Measurements from ENCODE around the gene TOP1. TPM values are rescaled to one million over a fixed set of nuclear protein-coding genes. Genes with fewer than 3 reads are reported as not detected.

The TOP1 gene
- total RNA-seq, 1 donor from 2014 or later = 16.2 TPM

DNA sequence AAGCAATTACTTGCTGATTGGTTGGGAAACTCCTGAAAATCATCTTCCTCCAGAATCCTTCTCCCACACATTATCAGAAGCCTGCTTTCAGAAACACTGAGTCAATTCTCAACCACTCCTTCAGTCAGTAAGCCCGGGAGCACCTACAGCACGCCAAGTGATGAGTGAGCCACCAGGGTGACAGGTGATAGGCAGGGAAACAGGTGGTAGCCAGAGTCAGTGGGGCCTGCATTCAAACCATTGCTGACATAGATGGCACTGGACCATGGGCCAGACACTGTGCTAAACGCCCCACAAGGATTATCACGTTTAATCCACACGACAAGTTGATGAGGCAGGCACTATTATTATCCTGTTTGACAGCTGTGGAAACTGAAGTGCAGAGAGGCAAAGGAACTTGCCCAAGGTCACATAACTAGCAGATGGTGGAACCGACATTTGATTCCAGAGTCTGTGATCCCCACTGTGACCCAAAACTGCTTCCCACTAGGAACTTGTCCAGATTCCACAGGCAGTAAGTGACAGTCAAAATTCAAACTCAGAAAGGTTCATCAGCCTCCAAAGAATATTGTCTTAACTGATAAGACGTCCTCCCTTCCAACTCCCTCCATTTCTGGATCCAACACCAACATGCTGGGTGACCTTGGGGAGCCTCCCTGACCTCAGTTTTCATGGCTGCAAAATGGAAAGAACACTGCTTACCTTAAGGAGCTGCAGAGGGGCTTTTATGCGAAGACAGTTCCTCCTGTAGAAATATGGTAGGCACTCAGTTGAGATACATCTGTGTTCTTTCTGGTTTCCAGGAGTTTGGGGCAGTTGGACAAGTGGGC, 23.9 kb upstream of the TOP1 start:
- no peak for DNase-seq (ENCODE audit: low read depth)
- H3K4me3 ChIP-seq (ENCODE audit: low read depth, low read length) = peak overlapping the region; percentile 31

DNA sequence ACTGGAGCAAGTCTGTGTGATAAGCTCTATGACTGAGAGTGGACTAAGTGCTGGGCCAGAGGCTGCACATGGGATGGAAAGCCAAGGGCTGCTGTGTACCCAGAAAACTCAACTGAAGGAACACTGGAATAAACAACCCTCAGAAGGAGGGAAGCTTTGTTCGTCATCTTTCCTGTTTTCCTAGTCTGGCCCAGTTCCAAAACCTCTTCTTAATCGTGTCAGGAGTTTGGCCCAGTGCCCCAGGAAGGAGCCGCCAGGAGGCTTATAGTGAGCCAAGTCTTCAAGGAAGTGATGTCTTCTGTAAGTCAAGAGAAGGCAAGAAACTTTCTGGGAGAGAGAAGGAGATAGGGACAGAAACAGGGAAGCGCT, 23.3 kb upstream of the TOP1 start:
- DNase-seq (ENCODE audit: low read depth) = peak; percentile 79
- peak overlapping the region; percentile 31 for H3K4me3 ChIP-seq (ENCODE audit: low read depth, low read length)
- TF ChIP-seq, protein P1, sequence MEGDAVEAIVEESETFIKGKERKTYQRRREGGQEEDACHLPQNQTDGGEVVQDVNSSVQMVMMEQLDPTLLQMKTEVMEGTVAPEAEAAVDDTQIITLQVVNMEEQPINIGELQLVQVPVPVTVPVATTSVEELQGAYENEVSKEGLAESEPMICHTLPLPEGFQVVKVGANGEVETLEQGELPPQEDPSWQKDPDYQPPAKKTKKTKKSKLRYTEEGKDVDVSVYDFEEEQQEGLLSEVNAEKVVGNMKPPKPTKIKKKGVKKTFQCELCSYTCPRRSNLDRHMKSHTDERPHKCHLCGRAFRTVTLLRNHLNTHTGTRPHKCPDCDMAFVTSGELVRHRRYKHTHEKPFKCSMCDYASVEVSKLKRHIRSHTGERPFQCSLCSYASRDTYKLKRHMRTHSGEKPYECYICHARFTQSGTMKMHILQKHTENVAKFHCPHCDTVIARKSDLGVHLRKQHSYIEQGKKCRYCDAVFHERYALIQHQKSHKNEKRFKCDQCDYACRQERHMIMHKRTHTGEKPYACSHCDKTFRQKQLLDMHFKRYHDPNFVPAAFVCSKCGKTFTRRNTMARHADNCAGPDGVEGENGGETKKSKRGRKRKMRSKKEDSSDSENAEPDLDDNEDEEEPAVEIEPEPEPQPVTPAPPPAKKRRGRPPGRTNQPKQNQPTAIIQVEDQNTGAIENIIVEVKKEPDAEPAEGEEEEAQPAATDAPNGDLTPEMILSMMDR (conservative IDR thresholded peaks at IDR 0.05; ENCODE audit: low read depth, low read length) = peak; percentile 12

More for the DNA sequence above, 23.9 kb upstream of the TOP1 start:
- TF ChIP-seq, protein P1 (conservative IDR thresholded peaks at IDR 0.05; ENCODE audit: low read depth, low read length) = no peak

DNA sequence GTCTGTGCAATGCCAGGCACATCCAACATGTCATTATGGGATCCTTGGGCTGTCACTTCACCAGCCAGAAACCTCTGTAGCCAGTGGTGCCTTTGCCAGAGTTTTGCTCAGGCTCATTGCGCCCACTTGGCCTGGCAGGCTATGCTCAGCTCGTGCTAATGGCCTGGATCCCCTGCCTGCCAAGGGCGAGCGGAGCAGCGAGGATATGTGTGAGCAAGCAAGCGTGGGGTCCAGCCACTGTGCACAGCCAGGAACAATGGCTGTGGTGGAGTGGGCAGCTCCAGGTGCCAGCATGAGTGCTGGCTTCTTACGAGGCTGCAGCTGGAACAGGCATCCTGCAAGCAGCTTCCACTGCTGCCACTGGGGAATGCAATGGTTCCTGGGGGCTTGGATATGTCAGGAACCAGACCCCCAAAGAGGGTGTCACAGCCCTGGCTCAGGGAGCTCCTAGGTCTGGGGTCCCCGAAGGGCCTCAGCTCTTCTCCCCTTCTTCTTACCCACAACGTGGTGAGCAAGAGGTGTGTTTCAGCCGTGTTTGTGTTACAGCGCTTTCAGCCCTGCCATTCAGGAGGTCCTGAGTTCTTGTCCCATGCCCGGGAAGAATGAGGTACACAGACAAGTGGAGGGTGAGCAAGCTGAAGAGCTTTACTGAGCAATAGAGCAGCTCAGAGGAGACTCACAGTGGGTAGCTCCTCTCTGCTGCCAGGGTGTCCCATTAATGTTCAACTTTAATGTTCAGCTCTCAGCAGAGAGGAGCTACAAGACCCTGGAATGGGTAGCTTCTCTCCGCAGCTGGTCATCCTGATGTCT, 22.3 kb upstream of the TOP1 start:
- TF ChIP-seq, protein P1 (conservative IDR thresholded peaks at IDR 0.05; ENCODE audit: low read depth, low read length) = no peak
- no peak overlapping the region for H3K4me3 ChIP-seq (ENCODE audit: low read depth, low read length)
- no peak for DNase-seq (ENCODE audit: low read depth)

DNA sequence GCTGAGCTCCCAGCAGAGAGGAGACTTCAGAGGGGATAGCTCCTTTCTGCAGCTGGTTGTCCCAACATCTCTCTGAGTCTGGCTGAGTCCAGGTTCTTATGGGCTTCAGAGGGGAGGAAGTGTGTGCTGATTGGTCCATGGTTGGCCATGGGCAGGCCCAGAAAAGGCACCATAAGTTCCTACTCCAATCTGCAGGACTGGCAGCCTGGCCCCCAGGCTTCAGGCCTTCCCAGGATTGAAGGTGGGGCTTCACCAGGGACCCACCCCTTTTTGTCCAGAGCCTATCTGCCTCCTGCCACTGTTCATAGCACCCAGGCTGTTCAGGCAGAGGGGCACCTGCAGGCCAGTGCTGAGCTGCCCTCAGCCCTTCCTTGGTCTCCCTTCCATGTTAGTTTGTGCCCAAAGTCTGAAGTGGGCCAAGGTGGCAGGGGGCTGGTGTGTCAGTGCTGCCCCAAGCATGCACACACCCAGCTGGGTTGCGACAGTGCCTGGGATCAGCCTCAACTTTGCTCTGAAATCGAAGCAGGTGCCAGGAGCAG, 21.6 kb upstream of the TOP1 start:
- no peak for DNase-seq (ENCODE audit: low read depth)
- no peak overlapping the region for H3K4me3 ChIP-seq (ENCODE audit: low read depth, low read length)
- TF ChIP-seq, protein P1 (conservative IDR thresholded peaks at IDR 0.05; ENCODE audit: low read depth, low read length) = no peak

DNA sequence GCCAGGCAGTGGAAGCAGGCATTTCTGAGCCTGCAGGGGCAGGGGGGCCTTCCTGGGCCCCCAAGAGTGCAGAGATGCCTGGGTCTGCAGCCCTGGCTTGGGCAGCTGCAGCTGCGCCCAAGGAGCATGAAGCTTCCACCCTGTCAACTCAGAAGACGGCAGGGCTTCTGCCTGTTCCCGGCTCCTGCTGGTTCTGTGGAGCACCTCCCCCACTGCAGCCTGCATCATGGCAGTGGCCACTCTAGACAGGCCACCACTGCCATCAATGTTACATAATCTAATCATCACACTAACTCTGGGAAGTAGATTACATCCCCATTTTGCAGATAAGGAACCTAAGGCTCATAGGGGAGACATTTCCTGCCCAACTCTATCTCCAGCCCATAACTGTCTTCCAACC, 21.1 kb upstream of the TOP1 start:
- TF ChIP-seq, protein P1 (conservative IDR thresholded peaks at IDR 0.05; ENCODE audit: low read depth, low read length) = no peak
- DNase-seq (ENCODE audit: low read depth) = no peak
- no peak overlapping the region for H3K4me3 ChIP-seq (ENCODE audit: low read depth, low read length)

DNA sequence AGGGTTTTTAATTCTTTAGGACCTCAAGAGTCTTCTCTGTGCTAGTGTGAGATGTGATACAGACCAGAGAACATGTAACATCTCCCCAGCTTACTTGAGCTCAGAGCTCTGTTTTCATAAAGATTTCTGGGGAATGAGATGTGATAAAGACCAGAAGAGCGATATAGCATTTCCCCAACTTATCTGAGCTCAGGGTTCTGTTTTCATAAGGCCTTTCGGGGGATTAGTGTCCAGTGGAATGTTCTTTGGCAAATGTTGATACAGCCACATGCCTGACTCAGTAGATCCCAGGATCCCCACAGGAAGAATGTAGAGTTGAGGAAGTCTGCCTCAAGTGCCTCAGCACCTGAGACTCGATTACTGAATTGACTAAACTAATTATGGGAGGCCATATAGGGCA, 18.7 kb upstream of the TOP1 start:
- no peak for DNase-seq (ENCODE audit: low read depth)

More for the DNA sequence above, 18.7 kb upstream of the TOP1 start:
- TF ChIP-seq, protein P1 (conservative IDR thresholded peaks at IDR 0.05; ENCODE audit: low read depth, low read length) = no peak
- H3K4me3 ChIP-seq (ENCODE audit: low read depth, low read length) = no peak overlapping the region

All from epithelial cell of proximal tubule (primary cell).